CD4-positive, alpha-beta T cell treated with Interleukin-4 for 1 hour (primary cell): ENCODE results near the gene PLEKHO2.
"Not testable (repeated sequence)": the region's sequence is repeated elsewhere in the genome, so short reads cannot be mapped to it uniquely, and the experiment has no call there.

ENCODE experiments used
- DNase-seq, 2 donors: peaks; one replicate each; pipeline ENCODE4 v3.0.0-alpha.2; 2020 to 2022

PLEKHO2 gene

GRCh38 chr15:64841344-64842095 is at the start of gene PLEKHO2:
Gene PLEKHO2 (plus strand): TSS chr15:64841915. CDS start chr15:64842017, 102 bp downstream.
- peak; percentile 95 to 96 for DNase-seq

- no peak for DNase-seq
Observed at GRCh38 chr15:64792282-64792681, 49.4 kb upstream of the PLEKHO2 start.

GRCh38 chr15:64795299-64795698 is 46.4 kb upstream of the PLEKHO2 start:
- DNase-seq: not testable (repeated sequence)

GRCh38 chr15:64795921-64796320 is 45.8 kb upstream of the PLEKHO2 start:
- not testable (repeated sequence) for DNase-seq

- not testable (repeated sequence) for DNase-seq
Observed at GRCh38 chr15:64798905-64799304, 42.8 kb upstream of the PLEKHO2 start.

GRCh38 chr15:64800476-64800875 is 41.2 kb upstream of the PLEKHO2 start:
- DNase-seq: no peak

- DNase-seq: no peak
Observed at GRCh38 chr15:64803526-64803925, 38.2 kb upstream of the PLEKHO2 start.

- no peak for DNase-seq
Observed at GRCh38 chr15:64804619-64805018, 37.1 kb upstream of the PLEKHO2 start.

GRCh38 chr15:64806509-64806908 is 35.2 kb upstream of the PLEKHO2 start:
- no peak for DNase-seq

GRCh38 chr15:64807051-64807749 is 34.5 kb upstream of the PLEKHO2 start:
- DNase-seq: no peak

- DNase-seq: no peak
Observed at GRCh38 chr15:64807751-64808222, 33.9 kb upstream of the PLEKHO2 start.

- DNase-seq: no peak
Observed at GRCh38 chr15:64808785-64809453, 32.8 kb upstream of the PLEKHO2 start.

GRCh38 chr15:64809649-64810496 is 31.8 kb upstream of the PLEKHO2 start:
- DNase-seq: peak; percentile 63 to 65

- no peak for DNase-seq
Observed at GRCh38 chr15:64810497-64811326, 31.0 kb upstream of the PLEKHO2 start.

- no peak for DNase-seq
Observed at GRCh38 chr15:64813075-64813474, 28.6 kb upstream of the PLEKHO2 start.

GRCh38 chr15:64814283-64814682 is 27.4 kb upstream of the PLEKHO2 start:
- DNase-seq: not testable (repeated sequence)

- DNase-seq: not testable (repeated sequence)
Observed at GRCh38 chr15:64814965-64815364, 26.8 kb upstream of the PLEKHO2 start.

GRCh38 chr15:64816452-64816851 is 25.3 kb upstream of the PLEKHO2 start:
- no peak for DNase-seq

GRCh38 chr15:64824929-64825430 is 16.7 kb upstream of the PLEKHO2 start:
- DNase-seq: no peak

GRCh38 chr15:64825431-64826294 is 16.1 kb upstream of the PLEKHO2 start, which contains the start of gene PIF1:
Gene PIF1 (minus strand): TSS chr15:64825647. CDS start chr15:64824335, 1,312 bp downstream.
- DNase-seq: peak; percentile 95 to 97
